ENCODE data around the gene RNPEP.
"Not testable (repeated sequence)": the region's sequence is repeated elsewhere in the genome, so short reads cannot be mapped to it uniquely, and the experiment has no call there.

Gene RNPEP, protein sequence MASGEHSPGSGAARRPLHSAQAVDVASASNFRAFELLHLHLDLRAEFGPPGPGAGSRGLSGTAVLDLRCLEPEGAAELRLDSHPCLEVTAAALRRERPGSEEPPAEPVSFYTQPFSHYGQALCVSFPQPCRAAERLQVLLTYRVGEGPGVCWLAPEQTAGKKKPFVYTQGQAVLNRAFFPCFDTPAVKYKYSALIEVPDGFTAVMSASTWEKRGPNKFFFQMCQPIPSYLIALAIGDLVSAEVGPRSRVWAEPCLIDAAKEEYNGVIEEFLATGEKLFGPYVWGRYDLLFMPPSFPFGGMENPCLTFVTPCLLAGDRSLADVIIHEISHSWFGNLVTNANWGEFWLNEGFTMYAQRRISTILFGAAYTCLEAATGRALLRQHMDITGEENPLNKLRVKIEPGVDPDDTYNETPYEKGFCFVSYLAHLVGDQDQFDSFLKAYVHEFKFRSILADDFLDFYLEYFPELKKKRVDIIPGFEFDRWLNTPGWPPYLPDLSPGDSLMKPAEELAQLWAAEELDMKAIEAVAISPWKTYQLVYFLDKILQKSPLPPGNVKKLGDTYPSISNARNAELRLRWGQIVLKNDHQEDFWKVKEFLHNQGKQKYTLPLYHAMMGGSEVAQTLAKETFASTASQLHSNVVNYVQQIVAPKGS

GRCh38 chr1:201982623-201983379 is at the start of gene RNPEP:
TSS of gene RNPEP (plus strand) at chr1:201982648. CDS start at chr1:201982667, 19 bp downstream.
- no peak for DNase-seq

DNA sequence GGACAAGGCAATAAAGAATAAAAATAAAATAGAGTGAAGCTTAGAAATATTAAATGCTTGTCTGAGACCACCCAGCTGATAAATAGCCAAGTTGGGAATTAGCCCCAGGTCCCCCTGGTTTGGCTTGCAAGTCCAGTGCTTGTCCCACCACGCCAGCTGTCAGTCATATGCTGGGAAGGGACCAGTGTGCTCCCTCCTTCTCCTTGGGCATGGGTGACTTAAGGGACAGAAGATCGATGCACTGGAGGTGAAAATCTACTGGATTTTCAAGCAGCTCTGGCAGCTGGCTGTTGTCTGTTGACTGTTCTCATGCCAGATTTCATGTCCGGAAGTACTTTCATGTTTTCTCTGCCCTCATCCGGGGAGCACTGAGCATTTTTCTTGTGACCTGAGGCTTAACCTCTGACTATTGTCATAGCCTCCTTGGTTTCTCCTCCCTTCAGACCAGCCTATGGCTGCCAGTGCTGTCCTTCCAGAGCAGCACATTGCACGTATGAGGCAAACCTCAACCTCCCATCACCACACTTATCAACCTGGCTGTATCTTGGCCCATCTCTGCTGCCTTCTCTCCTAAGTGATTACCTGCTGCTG is 48.5 kb upstream of the RNPEP start:
- DNase-seq, result no peak

- no peak for DNase-seq
Observed at GRCh38 chr1:201937624-201938213, 44.7 kb upstream of the RNPEP start.

DNA sequence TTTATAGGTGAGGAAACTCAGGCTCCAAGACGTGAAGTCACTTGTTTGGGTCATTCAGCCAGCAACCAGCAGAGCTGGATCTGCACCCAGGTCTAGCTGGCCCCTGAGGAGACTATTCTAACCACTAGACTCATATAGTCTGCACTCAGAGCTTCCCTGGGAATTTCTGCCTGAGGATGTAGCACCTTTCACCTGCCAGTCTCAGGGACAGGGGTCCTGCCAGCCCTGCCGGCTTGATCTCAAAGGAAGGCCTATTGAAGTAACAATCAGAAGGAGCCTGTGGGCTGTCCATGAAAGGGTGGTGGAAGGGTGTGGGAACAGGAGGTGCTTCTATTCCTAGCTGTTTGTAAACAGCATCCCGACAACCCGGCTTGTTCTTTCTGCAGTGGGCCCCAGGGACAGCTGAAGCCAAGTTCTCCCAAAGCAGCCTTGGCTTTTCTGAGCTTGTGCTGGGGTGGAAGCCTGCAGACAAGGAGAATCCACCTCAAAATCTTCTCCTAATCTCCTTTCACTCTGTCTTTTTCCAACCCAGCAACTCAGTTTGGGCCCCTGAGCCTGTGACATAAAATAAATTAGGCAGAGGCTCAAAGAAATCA is 43.9 kb upstream of the RNPEP start:
- DNase-seq, result no peak

DNA sequence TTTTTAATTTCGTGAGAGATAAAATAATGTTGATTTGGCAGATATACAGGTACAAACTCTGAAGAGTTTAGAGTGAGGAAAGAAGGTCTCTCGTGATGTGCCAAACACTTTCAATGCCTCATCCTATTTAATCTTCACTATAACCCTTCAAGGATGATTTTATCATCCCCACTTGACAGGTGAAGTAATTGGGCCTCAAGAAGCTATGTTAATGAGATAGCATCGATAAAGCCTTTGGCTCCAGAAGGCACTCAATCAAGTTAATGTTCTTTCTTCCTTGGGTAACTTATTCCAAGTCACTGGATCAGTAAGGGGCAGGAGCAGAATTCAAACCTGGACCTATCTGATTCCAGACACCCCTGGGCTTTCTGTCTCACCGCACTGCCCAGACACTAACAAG is 43.3 kb upstream of the RNPEP start:
- DNase-seq, result no peak

GRCh38 chr1:201939574-201939973 is 42.9 kb upstream of the RNPEP start:
- no peak for DNase-seq

GRCh38 chr1:201940316-201940715 is 42.1 kb upstream of the RNPEP start:
- not testable (repeated sequence) for DNase-seq

DNA sequence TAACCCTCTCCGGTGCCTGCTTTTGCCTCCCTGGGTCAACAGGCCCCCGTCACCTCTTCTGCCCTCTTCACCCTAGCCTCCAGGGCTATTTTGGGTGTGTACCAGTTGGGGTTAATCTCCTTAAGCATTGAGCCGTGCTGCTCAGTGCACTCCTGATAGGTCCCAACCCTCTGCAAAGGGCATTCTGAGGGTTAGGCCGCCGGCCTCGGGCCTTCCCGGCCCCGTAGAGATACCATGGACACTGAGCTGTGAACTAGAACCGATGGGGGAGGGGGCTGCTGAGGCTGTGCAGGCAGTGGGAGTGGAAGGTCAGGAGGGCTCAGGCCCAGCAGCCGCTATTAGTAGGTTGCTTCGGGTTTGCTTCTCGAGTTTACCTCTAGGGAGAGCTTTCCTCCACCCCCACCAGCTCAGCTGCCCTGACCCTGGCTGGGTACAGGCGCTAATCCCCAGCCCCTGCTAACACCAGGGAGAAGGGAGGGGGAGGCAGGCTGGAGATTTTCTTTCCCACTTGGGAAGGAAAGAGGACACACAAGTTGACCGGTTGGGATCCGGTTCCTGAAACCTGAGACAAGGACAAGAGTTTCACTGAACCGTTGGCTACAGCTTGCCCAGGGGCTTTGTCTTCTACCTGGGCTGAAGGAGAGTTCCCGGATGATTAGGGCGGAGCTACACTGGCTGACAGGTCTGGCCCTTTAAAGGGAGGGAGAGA is 40.9 kb upstream of the RNPEP start:
- no peak for DNase-seq

DNA sequence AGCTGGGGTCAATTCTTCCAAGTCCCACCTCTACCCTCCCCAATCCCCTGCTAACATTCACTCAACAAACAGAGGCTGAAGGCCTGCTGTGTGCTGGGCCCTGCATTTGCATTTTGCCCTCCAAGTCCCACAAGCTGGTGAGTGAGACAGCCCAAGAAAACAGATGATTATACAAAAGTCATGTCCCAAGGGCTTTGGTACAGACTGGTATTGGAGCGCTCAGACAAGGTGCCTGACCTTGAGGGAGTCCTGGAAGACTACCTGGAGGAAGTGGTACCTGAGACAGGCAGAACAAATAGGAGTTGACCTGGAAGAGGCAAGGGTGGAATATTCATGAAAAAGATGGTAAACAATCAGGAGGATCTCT is 40.3 kb upstream of the RNPEP start:
- DNase-seq, result no peak

DNA sequence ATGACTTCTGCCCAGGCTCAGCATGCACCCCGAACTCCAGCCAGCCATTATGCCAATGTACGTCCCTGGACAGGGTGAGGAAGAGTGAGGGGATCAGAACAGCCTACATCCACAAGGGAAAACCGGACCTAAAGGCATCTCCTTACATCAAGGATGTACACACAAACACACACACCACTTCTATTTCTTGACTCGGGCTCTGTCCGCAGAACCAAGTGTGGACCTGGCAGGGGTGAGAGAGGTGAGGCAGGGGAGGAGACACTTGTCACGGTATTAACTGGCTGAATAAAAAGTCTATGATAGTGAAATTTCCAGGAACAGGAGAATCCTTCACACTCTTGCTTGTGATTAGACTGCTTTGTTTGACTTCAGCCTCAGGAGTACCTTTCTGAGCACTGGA is 38.4 kb upstream of the RNPEP start:
- no peak for DNase-seq

DNA sequence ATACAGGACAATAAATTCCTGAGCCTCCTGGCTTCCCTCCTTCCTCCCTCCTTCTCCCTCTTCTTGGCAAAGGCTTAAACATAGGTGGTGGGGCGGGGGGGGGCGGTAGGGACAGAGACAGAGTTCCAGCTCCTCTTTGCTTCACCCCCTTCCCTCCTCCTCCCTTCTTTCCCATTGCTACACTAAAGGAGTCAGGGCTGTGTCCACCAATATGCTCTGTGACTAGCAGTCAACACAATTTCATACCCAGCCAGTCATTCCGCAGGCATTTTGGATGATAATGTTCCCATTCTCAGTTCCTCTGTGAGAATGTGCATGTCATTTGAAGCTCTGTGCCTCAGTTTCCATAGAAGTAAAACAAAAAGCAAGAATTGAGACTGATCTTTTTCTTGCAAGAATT is 37.8 kb upstream of the RNPEP start:
- no peak for DNase-seq

GRCh38 chr1:201945157-201945556 is 37.3 kb upstream of the RNPEP start:
- peak; percentile 43 for DNase-seq

GRCh38 chr1:201945863-201946223 is 36.6 kb upstream of the RNPEP start:
- DNase-seq, result no peak

DNA sequence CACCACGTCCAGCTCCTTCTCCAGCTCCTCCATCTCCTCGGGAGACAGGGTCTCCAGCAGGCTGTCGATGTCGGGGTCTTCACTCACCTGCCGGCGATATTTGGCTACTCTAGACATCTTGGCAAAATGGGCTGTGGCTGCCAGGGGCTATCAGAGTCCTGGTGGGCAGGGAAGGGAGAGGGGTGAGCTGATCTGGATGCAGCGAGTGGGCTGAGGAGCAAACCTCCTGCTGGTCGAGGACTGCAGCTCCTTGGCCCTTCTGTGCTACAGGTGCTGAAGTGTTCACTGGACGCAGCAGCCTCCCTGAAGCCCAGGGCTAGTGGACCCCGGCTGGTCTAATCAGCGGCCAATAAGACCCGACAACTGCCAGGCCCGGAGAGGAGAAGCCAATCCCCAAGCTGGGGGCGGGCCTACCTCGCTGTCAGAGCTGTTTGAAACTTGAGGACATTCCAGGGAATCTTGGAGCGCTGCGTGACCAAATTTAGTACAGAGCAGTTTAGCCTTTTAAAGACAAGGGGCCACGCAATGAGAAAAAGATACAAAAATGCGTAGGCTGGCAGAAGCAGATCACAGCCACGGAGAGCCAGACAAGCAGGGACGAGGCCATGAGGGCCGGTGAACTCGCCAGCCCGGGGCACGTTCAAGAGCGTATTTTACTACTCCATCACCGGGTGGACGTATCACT is 36.1 kb upstream of the RNPEP start, which contains the start of gene LMOD1:
LMOD1 (minus strand) TSS at position 325 of the 685 bp plus-strand sequence; CDS start at position 117, 208 bp downstream.
- peak; percentile 46 for DNase-seq

GRCh38 chr1:201947697-201948008 is 34.8 kb upstream of the RNPEP start:
- DNase-seq, result no peak

GRCh38 chr1:201949491-201949890 is 33.0 kb upstream of the RNPEP start:
- DNase-seq, result no peak

DNA sequence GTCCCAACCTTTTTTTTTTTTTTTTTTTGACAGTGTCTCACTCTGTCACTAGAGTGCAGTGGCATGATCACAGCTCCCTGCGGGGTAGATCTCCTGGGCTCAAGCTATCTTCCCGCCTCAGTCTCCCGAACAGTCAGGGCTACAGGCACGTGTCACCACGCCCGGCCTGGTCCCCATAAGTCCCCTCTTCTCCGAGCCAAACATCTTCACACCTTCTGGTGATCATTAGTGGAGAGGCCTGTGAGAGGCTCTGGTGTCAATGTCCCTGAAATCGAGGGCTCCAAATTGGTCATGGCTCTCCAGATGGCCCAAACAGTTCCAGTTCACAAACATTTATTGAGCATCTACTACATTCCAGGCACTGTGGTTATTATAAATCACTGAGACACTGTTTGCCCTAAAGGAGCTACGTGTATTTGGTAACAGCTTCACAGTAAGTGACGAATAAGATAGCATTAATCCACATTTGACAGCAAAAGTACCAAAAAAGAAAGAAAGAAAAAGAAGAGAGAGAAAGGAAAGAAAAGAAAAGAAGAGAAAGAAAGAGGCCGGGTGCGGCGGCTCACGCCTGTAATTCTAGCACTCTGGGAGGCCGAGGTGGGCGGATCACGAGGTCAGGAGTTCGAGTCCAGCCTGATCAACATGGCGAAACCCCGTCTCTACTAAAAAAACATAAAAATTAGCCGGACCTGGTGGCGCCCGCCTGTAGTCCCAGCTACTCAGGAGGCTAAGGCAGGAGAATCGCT is 28.0 kb upstream of the RNPEP start:
- DNase-seq, result no peak

DNA sequence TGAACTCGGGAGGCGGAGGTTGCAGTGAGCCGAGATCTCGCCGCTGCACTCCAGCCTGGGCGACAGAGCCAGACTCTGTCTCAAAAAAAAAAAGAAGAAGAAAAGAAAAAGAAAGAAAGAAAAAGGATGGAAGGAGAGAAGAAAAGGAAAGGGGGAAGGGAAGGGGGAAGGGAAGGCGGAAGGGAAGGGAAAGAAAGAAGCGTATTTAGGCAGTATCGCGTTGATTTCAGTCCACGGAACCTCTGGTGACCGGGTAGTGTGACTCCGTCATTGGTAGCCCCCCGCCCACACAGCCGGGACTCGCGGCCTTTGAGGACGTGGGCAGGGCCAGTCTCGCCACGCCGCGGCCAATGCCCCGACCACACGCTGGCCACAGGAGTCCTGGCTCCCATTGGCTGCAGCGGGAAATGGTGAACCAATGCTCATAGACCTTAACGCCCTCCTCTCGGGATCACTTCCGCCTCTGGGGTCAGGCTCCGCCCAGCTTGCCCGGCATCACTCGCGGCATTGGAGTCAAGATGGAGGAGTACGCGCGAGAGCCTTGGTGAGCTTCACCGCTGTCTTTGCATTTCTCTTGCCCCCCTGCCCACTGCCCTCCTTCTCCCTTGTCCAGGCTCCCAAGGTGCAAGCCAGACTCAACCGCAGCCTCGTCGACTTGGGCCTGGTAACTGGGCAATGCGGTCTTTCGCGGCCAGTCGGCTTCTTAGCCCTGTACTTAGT is 27.3 kb upstream of the RNPEP start, which contains the start of gene TIMM17A:
TIMM17A (plus strand) TSS at position 495 of the 720 bp plus-strand sequence; CDS start at position 519, 24 bp downstream.
- peak; percentile 99 for DNase-seq

- DNase-seq, result peak; percentile 61
Observed at GRCh38 chr1:201955729-201956143, 26.7 kb upstream of the RNPEP start.

- DNase-seq, result no peak
Observed at GRCh38 chr1:201958348-201958747, 24.1 kb upstream of the RNPEP start.
